HEK293T (cell line): ENCODE results near the gene LARP6.

Experiments used
- ARNT ChIP-seq: fragments of 450-650 bp; IDR thresholded peaks from 2 replicates; pipeline ENCODE4 v1.6.1; 2017; ENCODE audit warnings: mild to moderate bottlenecking
- BHLHE40 ChIP-seq: fragments of 450-650 bp; IDR thresholded peaks from 2 replicates; pipeline ENCODE4 v1.6.1; 2016; ENCODE audit warnings: mild to moderate bottlenecking, moderate library complexity, borderline replicate concordance
- ELF4 ChIP-seq: fragments of 450-650 bp; IDR thresholded peaks from 2 replicates; pipeline ENCODE4 v1.6.1; 2017; ENCODE audit warnings: antibody characterized with exemption
- FOXM1 ChIP-seq: fragments of 450-650 bp; IDR thresholded peaks from 2 replicates; pipeline ENCODE4 v1.6.1; 2017; ENCODE audit warnings: mild to moderate bottlenecking, borderline replicate concordance
- NFRKB ChIP-seq: fragments of 450-650 bp; IDR thresholded peaks from 2 replicates; pipeline ENCODE4 v1.6.1; 2016; ENCODE audit warnings: mild to moderate bottlenecking, moderate library complexity

DNA sequence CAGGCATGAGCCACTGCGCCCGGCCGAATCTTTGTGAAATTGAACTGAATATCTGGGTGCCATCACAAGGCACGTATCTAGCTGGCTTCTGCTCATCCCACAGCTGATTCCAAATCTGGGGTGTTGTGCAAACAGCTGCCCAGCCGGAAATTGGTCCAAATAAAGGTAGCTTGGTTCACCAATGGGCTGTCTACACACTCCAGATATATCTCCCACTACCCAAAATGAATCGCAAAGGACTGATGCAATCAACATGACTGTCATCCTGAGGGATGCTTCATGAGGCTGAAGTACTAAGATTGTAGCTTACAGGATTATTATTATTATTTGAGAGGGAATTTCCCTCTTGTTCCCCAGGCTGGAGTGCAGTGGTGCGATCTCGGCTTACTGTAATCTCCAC is 28.1 kb downstream of the LARP6 start:
- no peak for TF ChIP-seq ELF4
- TF ChIP-seq BHLHE40 = no peak
- TF ChIP-seq NFRKB = no peak
- TF ChIP-seq FOXM1 = no peak
- no peak for TF ChIP-seq ARNT
